Uterus (tissue), 4 donors: Measurements from ENCODE around the gene SLC16A14. TPM values are rescaled to one million over a fixed set of nuclear protein-coding genes. Genes with fewer than 3 reads are reported as not detected.
A peak's percentile ranks its signal among the peaks of the same experiment; 100 is the strongest.

Source experiments
- DNase-seq, 2 donors: peaks; one replicate each; pipeline ENCODE4 v3.0.0-alpha.2; 2019 to 2020
- H3K27ac ChIP-seq, 2 donors: fragments of 200-600 bp; sonication (generic); 1 replicate in 1 of 2; 2 replicates in 1 of 2; pipeline ENCODE4 v1.5.1; 2016 to 2018
- H3K27me3 ChIP-seq, 2 donors: fragments of 200-600 bp; sonication (generic); one replicate each; pipeline ENCODE4 v1.5.1; 2018 to 2019; ENCODE audit warnings: control low read depth in 1 of 2
- H3K36me3 ChIP-seq, 2 donors: fragments of 200-600 bp; sonication (generic); one replicate each; pipeline ENCODE4 v1.5.1; 2019; ENCODE audit warnings: control low read depth in 1 of 2
- H3K4me1 ChIP-seq, 2 donors: fragments of 200-600 bp; sonication (generic); one replicate each; pipeline ENCODE4 v1.5.1; 2018 to 2019; ENCODE audit warnings: control low read depth in 1 of 2
- H3K4me3 ChIP-seq, 2 donors: fragments of 200-600 bp; sonication (generic); 1 replicate in 1 of 2; 2 replicates in 1 of 2; pipeline ENCODE4 v1.5.1; 2018 to 2019; ENCODE audit warnings: mild to moderate bottlenecking in 1 of 2
- H3K9me3 ChIP-seq, 2 donors: fragments of 200-600 bp; sonication (generic); one replicate each; pipeline ENCODE4 v1.5.1; 2019; ENCODE audit warnings: control low read depth in 1 of 2
- POLR2A ChIP-seq, 2 donors: fragments of 450-650 bp; IDR thresholded peaks; one replicate each; pipeline ENCODE4 v1.6.1; 2016; ENCODE audit warnings: antibody characterized with exemption in 2 of 2, mild to moderate bottlenecking in 1 of 2, moderate library complexity in 1 of 2
- intact Hi-C: fragments of 100-400 bp; cut with DNase I; formaldehyde crosslinking; loops from one replicate; pipeline ENCODE4 v1.15.1; 2023; ENCODE audit warnings: low total_unique reads
- total RNA-seq, 4 donors: library from RNA; depleted of rRNA in 3 of 4; stranded (reverse); fragments of >200 nt in 3 of 4; gene quantifications; one replicate each; pipeline versions ENCODE4 v1.1.0 to v1.2.4, GENCODE V29; 2014 to 2023
- TF ChIP-seq, protein P1 (sequence below), 4 experiments: fragments of 200-600 bp in 2 of 4; fragments of 450-650 bp in 2 of 4; sonication (generic) in 2 of 4; IDR thresholded peaks; one replicate each; pipeline ENCODE4 v1.5.1; 2016 to 2019; ENCODE audit warnings: antibody characterized with exemption in 4 of 4, mild to moderate bottlenecking in 2 of 4, moderate library complexity in 1 of 4
- donor health status: DM: yes; HTN: yes; CAD: no.

Gene SLC16A14
- total RNA-seq, 4 donors from 2014 or later: 3.2 to 28.6 (median 8.2) TPM

DNA sequence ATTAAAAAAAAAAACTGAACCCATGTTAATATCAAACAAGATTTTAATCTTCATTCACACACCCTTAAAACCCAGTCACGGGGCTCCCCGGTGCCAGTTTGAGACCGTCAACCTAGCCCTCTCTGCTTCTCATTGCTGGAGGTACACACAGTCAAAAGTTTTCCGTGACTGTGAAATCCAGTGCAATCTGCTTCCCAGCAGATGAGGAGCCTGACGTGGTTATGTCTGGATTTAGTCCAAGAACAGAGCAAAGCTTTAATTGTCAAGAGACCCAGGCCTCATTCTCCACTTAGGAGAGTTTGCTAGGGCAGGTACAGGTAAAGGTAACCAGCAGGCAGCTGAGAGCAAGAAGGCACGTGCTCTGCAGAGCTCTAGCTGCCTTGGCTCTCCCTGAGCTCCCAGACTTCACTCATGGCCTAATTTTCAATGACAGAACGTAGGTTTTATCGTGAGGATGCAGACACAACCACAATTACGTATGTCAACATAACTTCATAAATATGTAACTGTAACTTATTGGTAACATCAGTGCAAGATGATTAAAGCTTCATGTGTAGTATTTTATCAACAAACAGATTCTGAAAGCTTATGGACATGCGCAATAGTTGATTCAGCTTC, 56.3 kb downstream of the SLC16A14 start:
- Histone ChIP-seq H3K9me3 (no peaks in the 10 kb centered on the region), H3K4me3 (no peak overlapping the region), H3K27me3 (no peaks in the 10 kb centered on the region), H3K27ac (no peak overlapping the region), H3K36me3 (no peaks in the 10 kb centered on the region), H3K4me1 (no peaks in the 10 kb centered on the region)
- no peak for TF ChIP-seq POLR2A (IDR thresholded peaks at IDR 0.05)
- TF ChIP-seq, protein P1, sequence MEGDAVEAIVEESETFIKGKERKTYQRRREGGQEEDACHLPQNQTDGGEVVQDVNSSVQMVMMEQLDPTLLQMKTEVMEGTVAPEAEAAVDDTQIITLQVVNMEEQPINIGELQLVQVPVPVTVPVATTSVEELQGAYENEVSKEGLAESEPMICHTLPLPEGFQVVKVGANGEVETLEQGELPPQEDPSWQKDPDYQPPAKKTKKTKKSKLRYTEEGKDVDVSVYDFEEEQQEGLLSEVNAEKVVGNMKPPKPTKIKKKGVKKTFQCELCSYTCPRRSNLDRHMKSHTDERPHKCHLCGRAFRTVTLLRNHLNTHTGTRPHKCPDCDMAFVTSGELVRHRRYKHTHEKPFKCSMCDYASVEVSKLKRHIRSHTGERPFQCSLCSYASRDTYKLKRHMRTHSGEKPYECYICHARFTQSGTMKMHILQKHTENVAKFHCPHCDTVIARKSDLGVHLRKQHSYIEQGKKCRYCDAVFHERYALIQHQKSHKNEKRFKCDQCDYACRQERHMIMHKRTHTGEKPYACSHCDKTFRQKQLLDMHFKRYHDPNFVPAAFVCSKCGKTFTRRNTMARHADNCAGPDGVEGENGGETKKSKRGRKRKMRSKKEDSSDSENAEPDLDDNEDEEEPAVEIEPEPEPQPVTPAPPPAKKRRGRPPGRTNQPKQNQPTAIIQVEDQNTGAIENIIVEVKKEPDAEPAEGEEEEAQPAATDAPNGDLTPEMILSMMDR (IDR thresholded peaks at IDR 0.05): no peak
- DNase-seq: no peak
- intact Hi-C loops: no loop called here

DNA sequence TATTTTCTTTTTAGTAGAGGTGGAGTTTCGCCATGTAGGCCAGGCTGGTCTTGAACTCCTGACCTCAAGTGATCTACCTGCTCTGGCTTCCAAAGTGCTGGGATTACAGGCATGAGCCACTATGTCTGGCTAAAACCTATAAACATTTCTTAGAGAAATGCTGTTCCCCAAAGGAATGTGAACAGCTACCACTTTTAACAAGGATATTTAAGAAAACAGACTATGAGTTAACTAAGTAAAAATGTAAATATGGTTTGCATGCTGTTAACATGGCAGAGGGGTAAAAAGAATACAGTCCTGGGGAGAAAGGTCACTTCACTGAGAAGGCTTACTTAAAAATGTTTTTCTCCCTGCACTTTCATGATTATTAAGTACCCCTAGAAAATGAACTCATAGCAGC, 57.1 kb downstream of the SLC16A14 start:
- intact Hi-C loops: no loop called here
- no peaks in the 10 kb centered on the region for H3K36me3 ChIP-seq
- H3K4me1 ChIP-seq: no peaks in the 10 kb centered on the region
- no peak overlapping the region for H3K27ac ChIP-seq
- no peaks in the 10 kb centered on the region for H3K27me3 ChIP-seq
- no peak overlapping the region for H3K4me3 ChIP-seq
- no peak for TF ChIP-seq POLR2A (IDR thresholded peaks at IDR 0.05)
- TF ChIP-seq, protein P1 (IDR thresholded peaks at IDR 0.05): no peak
- no peak for DNase-seq
- no peaks in the 10 kb centered on the region for H3K9me3 ChIP-seq

DNA sequence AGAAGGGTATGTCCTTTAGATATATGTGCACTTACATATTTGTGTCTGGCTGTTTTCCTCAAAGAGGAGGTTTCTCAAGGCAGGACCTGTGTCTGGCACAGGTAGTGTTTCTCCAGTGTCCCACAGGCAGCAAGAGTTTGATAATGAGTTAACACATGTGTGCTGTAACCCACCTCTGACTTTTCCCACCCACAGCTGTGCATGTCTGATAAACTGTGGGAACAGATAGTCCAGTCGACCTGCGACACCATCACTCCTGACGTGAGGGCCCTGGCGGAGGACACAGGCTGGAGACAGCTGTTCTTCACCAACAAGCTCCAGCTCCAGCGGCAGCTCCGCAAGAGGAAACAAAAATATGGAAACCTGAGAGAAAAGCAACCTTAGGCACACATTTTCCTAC, 58.2 kb downstream of the SLC16A14 start:
- no peaks in the 10 kb centered on the region for H3K4me1 ChIP-seq
- H3K4me3 ChIP-seq: no peak overlapping the region
- H3K36me3 ChIP-seq: no peaks in the 10 kb centered on the region
- TF ChIP-seq, protein P1 (IDR thresholded peaks at IDR 0.05): no peak
- TF ChIP-seq POLR2A (IDR thresholded peaks at IDR 0.05): no peak
- DNase-seq: no peak
- no peak overlapping the region for H3K27ac ChIP-seq
- intact Hi-C loops: no loop called here
- no peaks in the 10 kb centered on the region for H3K27me3 ChIP-seq
- no peaks in the 10 kb centered on the region for H3K9me3 ChIP-seq

DNA sequence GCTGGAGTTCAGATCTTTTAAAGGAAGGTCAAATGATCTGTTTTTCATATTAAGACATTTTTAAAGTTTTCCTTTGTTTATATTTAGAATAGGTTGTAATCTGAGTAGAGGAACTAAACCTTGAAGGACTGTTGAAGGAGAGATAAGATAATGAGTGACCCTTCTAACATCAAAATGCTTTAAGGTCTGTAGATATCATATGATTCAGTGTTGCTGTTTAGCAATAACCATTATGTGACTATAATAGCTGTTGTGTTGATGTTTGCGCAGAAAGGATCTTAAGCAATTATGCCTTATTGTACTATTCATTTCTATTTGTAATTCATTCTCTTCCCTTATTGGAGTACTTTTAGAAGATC, 60.0 kb downstream of the SLC16A14 start:
- Histone ChIP-seq H3K27me3 (no peaks in the 10 kb centered on the region), H3K4me3 (no peak overlapping the region), H3K4me1 (no peaks in the 10 kb centered on the region), H3K27ac (no peak overlapping the region), H3K9me3 (no peaks in the 10 kb centered on the region), H3K36me3 (no peaks in the 10 kb centered on the region)
- TF ChIP-seq, protein P1 (IDR thresholded peaks at IDR 0.05): no peak
- no peak for TF ChIP-seq POLR2A (IDR thresholded peaks at IDR 0.05)
- DNase-seq: no peak
- intact Hi-C loops: no loop called here

DNA sequence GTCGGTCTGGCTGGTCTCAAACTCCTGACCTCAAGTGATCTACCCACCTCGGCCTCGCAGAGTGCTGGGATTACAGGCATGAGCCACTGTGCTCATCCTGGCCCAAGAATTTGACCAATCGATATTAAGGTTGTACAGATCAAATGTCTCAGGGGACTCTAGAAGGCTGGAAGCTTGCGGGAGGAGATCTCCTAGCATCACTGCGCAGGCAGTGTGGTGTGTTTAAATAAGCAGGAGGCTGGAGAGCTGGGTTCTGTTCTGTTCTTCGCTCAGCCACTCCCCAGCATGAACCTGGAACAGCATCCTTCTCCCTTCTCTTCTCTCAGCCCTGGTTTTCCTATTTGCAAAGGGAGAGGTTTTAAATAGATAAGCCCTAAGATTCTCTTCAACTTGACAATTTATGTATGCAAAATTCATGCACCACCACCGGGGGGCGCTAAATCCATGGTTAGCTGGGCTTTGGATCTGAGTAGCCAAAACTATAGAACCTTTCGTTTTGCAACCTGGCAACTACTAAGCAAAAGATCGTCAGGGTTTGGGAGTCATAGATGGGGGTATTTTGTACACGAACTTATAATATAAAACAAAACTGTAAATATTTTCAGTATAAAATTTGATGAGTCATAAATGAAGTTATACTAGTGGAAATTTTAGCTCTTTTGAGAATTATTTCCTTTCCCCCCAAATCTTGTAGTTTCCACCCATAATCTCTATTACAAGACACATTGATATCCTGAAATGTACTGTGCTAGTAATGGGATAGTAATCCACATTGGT, 60.6 kb downstream of the SLC16A14 start:
- Histone ChIP-seq H3K4me3 (no peak overlapping the region), H3K9me3 (no peaks in the 10 kb centered on the region), H3K4me1 (no peaks in the 10 kb centered on the region), H3K27me3 (no peaks in the 10 kb centered on the region), H3K27ac (no peak overlapping the region), H3K36me3 (no peaks in the 10 kb centered on the region)
- no peak for TF ChIP-seq POLR2A (IDR thresholded peaks at IDR 0.05)
- TF ChIP-seq, protein P1 (IDR thresholded peaks at IDR 0.05): peak; percentile 60 to 69 (median 64)
- intact Hi-C loops: no loop called here
- peak; percentile 58 to 66 for DNase-seq
